HG03060 (cell line): ENCODE results near the gene C4orf50.

Source experiments
- ATAC-seq: cut with Tn5 transposase; IDR thresholded peaks from one replicate; pipeline ENCODE4 v1.9.1; 2021; ENCODE audit warnings: low read depth, moderate number of reproducible peaks; ENCODE audit not compliant: unreplicated experiment

C4orf50 gene

DNA sequence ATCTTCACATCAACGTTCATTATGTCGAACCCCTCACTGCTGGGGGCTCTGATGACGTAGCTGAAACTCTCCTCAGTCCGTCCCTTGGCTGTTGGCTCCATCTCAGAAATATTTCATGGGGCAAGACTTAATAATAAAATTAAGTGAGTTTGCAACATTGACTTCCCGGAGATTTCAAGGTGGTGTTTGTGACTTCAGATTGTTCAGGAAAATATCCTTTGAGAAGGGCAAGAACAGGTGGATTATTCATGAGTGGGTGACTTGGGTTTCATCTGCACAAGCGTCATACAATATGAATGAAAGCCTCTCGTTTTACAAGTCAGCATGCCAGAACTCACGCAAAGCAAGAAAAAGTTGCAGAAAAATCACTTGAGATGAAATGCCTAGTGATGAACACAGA, at the start of gene C4orf50:
Gene C4orf50, minus strand, starts transcription at position 101 of the 400 bp plus-strand sequence.
- no peak for ATAC-seq

DNA sequence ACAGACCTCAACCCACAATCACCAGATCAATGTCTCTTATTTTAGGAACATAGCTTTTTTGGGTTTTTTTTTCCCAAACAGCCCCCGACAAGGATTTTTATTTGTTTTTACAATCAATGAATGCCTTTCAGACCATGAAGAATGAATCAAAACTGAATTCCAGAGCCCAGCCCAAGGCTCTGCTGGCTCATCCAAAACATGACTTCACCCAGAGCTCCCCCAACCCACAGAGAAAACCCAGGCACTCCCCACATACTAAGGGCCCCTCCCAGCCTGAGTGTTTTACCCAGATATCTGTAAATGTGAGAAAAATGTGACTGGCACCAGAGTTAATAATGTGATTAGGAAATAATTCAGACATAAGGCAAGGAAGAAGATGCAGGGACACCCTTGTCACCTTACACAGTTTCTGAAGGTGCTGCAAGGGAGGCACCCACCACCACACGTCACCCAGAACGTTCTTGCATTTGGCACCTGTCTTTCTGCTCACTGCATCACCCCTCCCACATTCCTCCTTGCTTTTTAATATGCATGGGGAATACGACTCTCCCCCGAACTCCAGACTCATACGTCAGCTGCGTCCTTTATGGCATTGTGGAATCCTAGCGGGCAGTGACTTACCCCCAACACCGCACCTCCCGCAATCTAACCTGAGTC, 47.8 kb upstream of the C4orf50 start:
- no peak for ATAC-seq

DNA sequence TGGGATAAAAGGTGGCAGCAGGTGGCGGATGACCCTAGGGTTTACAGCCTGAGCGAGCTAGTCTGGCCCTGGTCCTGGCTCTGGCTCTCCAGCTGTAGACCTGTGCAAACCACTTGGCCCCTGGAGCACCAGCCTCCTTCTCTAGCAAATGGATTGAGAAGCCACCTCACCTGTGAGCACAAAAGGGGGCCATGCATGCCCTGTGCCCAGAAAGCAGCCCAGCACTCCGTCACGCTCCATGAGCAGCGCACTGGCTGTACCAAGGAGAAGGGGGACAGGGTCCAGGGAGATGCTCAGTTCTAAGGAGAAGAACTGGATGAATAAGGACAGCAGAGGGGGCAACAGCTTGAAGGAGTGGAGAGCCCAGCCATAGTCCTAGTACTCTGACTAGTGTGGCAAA, 46.9 kb upstream of the C4orf50 start:
- no peak for ATAC-seq

- ATAC-seq = no peak
Measured at GRCh38 chr4:6064383-6064782, 46.2 kb upstream of the C4orf50 start.

DNA sequence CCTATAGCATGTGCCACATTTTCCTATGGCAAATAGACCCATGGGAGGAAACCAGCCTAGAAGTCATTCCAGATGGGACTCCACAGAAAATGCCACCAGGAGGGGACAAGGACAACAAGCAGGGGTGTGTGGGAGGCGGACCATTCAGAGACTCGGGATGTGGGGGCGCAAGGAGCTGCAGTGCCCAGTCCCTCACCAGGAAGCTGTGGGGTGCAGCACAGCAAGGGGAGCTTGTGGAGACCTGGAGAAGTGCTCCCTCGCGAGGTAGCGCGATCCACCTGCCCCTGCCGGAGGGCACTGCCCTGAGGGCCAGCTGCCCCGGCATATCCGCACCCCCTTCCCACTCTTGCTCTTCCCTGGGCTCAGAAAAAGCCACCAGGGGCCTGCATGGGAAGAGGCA, 45.5 kb upstream of the C4orf50 start:
- ATAC-seq = no peak

DNA sequence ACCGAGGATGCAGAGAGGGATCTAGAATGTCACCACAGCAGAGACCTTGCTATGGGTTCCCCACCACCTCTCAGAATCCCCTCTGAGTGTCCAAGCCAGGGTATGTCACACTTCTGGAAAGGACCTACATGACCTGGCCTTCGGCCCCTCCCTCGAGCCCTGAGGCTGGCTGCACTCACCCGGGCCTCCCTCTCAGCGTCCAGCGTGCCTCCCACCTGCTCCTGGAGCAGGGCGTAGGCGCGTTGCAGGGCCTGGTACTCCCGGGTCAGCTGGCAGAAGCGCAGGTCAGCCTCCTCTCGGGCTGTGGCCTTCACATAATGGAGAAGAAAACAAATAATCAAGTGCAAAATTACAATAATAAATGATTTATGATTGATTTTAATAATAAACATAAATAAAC, 43.9 kb upstream of the C4orf50 start:
- no peak for ATAC-seq

GRCh38 chr4:6059375-6059805, 41.2 kb upstream of the C4orf50 start:
- no peak for ATAC-seq

GRCh38 chr4:6058531-6059374, 40.5 kb upstream of the C4orf50 start:
- ATAC-seq = no peak

GRCh38 chr4:6056976-6057766, 38.9 kb upstream of the C4orf50 start:
- ATAC-seq = no peak

- no peak for ATAC-seq
Measured at GRCh38 chr4:6055436-6055835, 37.2 kb upstream of the C4orf50 start.

DNA sequence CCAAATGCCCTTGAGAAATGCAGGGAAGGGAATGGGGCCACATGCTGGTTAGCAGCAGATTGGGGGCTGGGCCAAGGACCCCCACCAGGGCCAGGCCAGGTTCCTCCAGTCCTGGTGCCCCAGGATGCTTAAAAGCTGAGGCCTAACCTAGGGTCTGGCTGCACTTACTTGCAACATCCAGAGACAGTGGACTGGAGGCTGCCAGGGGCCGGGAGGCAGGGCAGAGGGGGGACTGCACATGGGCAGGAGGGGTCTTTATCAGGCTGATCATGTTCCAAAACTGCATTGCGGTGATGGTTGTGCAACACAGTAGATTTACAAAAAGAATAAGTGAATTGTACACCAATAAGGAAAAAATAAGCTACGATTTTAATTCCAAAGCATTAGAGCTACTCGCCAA, 36.8 kb upstream of the C4orf50 start:
- no peak for ATAC-seq

- no peak for ATAC-seq
Measured at GRCh38 chr4:6054162-6054922, 36.1 kb upstream of the C4orf50 start.

- no peak for ATAC-seq
Measured at GRCh38 chr4:6052679-6053078, 34.4 kb upstream of the C4orf50 start.

GRCh38 chr4:6050551-6050950, 32.3 kb upstream of the C4orf50 start:
- ATAC-seq = no peak

- ATAC-seq = no peak
Measured at GRCh38 chr4:6049985-6050384, 31.8 kb upstream of the C4orf50 start.

GRCh38 chr4:6049278-6049677, 31.0 kb upstream of the C4orf50 start:
- no peak for ATAC-seq

DNA sequence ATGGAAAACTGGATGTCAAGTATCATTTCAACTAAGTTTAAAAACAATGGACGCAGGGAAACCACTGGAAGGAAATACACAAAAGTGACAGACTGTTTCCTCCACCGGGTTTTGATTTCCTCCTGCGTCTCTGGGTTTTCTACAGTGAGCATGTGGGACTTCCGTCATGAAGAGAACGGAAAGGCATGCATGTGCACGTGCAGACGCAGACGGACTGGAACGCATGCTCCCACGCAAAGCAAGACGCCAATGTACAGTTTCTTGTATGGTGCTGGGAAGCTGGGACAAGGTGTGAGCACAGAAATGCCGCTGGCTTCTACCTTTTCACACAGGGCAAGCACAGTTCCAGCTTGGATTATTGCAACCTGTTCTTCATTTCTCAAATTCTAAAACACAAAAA, 30.3 kb upstream of the C4orf50 start:
- ATAC-seq = no peak

DNA sequence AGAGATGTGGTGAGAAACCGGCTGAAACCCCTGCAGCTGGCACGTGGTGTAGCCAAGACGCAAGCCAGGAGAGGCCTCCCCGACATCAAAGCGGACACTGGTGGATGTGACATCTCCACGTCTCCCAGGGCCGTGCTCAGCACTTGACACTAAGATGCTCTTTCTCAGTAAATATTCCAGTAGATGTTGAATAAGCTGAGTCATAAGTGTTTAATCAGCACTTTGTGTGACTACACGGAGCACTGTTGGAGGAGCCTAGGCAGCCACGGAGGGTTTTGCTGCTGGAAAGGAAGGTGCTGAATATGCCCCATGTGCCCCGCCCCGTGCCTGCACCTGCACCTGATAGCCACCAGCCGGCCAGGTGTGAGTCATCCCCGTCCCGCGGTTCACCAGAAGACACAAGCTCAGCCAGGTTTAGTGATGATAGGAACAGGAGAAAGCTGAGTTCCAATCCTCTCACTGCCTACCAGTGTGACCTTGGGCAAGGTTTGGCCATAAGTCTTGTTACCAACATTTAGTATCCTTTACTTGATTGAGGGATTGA, 29.0 kb upstream of the C4orf50 start:
- no peak for ATAC-seq

DNA sequence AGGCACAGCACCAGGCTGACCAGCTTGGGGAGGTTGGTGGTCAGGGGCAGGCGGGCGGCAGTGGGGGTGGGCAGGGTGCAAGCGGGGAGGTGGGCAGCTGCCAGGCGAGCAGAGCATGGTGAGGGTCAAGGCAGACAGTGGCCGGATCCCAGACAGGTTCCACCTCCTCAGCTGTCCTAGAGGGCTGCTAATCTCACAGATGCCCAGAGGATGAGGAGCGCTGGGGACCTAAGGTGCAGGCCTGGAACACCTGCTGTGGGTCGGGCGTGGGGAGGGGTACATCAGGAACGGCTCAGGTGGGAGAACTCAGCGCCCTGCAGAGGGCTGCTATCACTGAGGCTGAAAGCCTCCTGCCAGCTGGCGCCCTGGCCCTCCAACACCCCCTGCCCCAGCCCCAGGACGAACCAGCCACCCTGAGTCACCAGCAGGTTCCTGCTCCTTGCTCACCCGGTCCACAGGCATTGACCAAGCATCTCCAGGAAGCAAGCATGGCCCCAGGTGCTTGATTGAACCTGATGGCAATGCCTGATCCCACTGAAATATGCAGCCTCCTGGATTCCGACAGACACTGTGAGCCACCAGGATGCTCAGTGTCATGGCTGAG, 28.4 kb upstream of the C4orf50 start:
- ATAC-seq = no peak

DNA sequence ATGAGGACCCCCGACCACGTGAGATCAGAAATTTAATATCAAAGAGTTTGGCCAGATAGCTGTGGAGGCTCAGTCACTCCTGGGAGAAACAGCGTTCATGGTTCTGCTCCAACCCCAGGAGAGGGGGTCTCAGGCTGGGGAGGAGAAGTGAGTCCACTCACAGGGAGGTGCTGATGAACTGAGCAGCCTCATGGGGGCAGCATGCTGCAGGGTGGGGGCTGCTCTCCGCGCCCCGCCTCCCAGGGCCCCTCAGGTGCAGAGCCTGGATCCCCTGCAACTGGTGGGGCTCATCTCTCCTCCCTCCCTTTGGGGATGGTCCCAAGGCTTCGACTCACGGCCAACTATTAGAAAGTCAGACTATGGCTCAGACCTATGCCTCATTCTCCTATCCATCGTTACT, 26.6 kb upstream of the C4orf50 start:
- no peak for ATAC-seq
